ENCODE data around the gene FRMPD4.

FRMPD4 gene

DNA sequence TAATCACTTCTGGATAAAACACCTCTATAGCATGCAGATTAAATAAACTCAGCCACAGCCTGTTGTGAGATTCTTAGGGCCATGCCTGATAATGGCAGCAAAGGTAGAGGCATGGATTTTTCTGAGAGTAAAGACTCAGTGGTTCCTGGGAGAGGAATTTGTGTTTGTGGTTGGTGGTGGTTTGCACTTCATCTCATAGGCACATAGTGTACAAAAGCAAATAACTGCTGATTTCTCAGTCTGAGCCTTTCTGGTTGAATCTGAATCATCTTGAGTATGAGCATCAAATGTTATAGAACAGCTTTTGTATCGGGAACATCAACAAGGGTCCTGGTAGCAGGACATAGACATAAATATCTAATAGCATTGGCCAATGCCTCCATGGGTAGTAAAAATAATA, 274.3 kb downstream of the FRMPD4 start:
- H3K27me3 ChIP-seq (replicated peaks; ENCODE audit: insufficient read depth, low read length) = no peaks in the 10 kb centered on the region
- H3K9ac ChIP-seq (ENCODE audit: low read length) = no peak overlapping the region
- no peak overlapping the region for H2AFZ ChIP-seq (ENCODE audit: low read length)
- no peaks in the 10 kb centered on the region for H3K9me3 ChIP-seq (replicated peaks; ENCODE audit: insufficient read depth, low read length)
- no peaks in the 10 kb centered on the region for H4K20me1 ChIP-seq (ENCODE audit: insufficient read depth, low read length)
- H3K4me2 ChIP-seq (ENCODE audit: low read depth, low read length) = no peak overlapping the region
- H3K79me2 ChIP-seq (ENCODE audit: low read length) = no peaks in the 10 kb centered on the region
- H3F3A ChIP-seq (ENCODE audit: insufficient read depth, low read length) = no peaks in the 10 kb centered on the region
- DNase-seq = no peak
- H3K4me3 ChIP-seq (ENCODE audit: low read length) = no peak overlapping the region
- H3K9me2 ChIP-seq (replicated peaks; ENCODE audit: insufficient read depth, low read length) = no peaks in the 10 kb centered on the region
- no peak for TF ChIP-seq EZH2phosphoT487 (IDR thresholded peaks at IDR 0.05; ENCODE audit: low read length)
- TF ChIP-seq EZH2 (optimal IDR thresholded peaks at IDR 0.05; ENCODE audit: low read depth, low read length) = no peak
- TF ChIP-seq, protein P1, sequence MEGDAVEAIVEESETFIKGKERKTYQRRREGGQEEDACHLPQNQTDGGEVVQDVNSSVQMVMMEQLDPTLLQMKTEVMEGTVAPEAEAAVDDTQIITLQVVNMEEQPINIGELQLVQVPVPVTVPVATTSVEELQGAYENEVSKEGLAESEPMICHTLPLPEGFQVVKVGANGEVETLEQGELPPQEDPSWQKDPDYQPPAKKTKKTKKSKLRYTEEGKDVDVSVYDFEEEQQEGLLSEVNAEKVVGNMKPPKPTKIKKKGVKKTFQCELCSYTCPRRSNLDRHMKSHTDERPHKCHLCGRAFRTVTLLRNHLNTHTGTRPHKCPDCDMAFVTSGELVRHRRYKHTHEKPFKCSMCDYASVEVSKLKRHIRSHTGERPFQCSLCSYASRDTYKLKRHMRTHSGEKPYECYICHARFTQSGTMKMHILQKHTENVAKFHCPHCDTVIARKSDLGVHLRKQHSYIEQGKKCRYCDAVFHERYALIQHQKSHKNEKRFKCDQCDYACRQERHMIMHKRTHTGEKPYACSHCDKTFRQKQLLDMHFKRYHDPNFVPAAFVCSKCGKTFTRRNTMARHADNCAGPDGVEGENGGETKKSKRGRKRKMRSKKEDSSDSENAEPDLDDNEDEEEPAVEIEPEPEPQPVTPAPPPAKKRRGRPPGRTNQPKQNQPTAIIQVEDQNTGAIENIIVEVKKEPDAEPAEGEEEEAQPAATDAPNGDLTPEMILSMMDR (IDR thresholded peaks at IDR 0.05; ENCODE audit: low read length) = no peak
- H3K4me1 ChIP-seq (ENCODE audit: low read length) = no peaks in the 10 kb centered on the region
- H3K27ac ChIP-seq (ENCODE audit: low read length) = no peak overlapping the region
- H3K36me3 ChIP-seq (replicated peaks; ENCODE audit: insufficient read depth, low read length) = no peaks in the 10 kb centered on the region

DNA sequence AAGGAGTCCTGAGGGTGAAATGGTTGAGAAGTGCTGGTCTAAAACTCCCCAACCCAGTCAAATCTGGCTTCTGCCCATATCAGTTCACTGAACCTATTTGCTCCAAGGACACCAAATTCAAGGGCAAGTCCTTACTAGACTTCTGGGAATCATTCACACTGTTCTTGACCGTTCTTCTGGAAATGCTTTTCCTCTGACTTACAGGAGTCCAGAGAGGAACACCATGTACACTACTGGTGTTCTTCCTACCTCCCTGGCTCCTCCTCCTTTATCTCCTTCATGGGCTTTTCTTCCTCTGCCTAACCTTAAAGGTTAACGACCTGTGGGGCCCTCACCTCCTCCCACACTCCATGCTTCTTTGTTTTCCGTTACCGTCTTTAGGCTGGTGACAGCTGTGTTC, 281.3 kb downstream of the FRMPD4 start:
- Histone ChIP-seq H2AFZ (ENCODE audit: low read length) (no peak overlapping the region), H3K27me3 (replicated peaks; ENCODE audit: insufficient read depth, low read length) (no peaks in the 10 kb centered on the region), H3F3A (ENCODE audit: insufficient read depth, low read length) (no peaks in the 10 kb centered on the region), H4K20me1 (ENCODE audit: insufficient read depth, low read length) (no peaks in the 10 kb centered on the region), H3K4me2 (ENCODE audit: low read depth, low read length) (no peak overlapping the region), H3K9me2 (replicated peaks; ENCODE audit: insufficient read depth, low read length) (no peaks in the 10 kb centered on the region), H3K27ac (ENCODE audit: low read length) (no peak overlapping the region), H3K9ac (ENCODE audit: low read length) (no peak overlapping the region), H3K4me1 (ENCODE audit: low read length) (no peaks in the 10 kb centered on the region), H3K9me3 (replicated peaks; ENCODE audit: insufficient read depth, low read length) (no peaks in the 10 kb centered on the region), H3K79me2 (ENCODE audit: low read length) (no peaks in the 10 kb centered on the region), H3K36me3 (replicated peaks; ENCODE audit: insufficient read depth, low read length) (no peaks in the 10 kb centered on the region), H3K4me3 (ENCODE audit: low read length) (no peak overlapping the region)
- no peak for DNase-seq
- TF ChIP-seq, protein P1 (IDR thresholded peaks at IDR 0.05; ENCODE audit: low read length) = no peak
- no peak for TF ChIP-seq EZH2phosphoT487 (IDR thresholded peaks at IDR 0.05; ENCODE audit: low read length)
- no peak for TF ChIP-seq EZH2 (optimal IDR thresholded peaks at IDR 0.05; ENCODE audit: low read depth, low read length)

DNA sequence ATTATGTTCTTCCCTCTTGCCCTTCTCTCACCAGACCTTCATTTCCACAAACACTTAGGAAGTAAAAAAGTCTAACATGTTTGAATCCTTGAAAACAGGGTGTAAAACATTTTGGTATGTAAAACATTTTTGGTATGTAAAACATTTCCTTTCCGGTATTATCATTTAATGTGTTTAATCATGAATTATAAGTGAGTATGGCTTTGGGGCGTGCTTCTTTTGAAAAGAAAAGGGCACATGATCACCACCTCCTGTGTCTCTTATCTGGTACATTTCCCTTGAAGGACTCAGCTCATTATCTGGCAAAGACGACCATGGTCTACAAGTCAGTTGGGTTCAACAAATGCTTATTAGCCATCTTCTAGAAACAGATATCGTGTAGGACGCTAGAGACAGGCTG, 283.6 kb downstream of the FRMPD4 start:
- Histone ChIP-seq H3F3A (ENCODE audit: insufficient read depth, low read length) (no peaks in the 10 kb centered on the region), H4K20me1 (ENCODE audit: insufficient read depth, low read length) (no peaks in the 10 kb centered on the region), H3K4me1 (ENCODE audit: low read length) (no peaks in the 10 kb centered on the region), H3K27ac (ENCODE audit: low read length) (no peak overlapping the region), H2AFZ (ENCODE audit: low read length) (no peak overlapping the region), H3K36me3 (replicated peaks; ENCODE audit: insufficient read depth, low read length) (no peaks in the 10 kb centered on the region), H3K27me3 (replicated peaks; ENCODE audit: insufficient read depth, low read length) (no peaks in the 10 kb centered on the region), H3K4me2 (ENCODE audit: low read depth, low read length) (no peak overlapping the region), H3K9ac (ENCODE audit: low read length) (no peak overlapping the region), H3K9me3 (replicated peaks; ENCODE audit: insufficient read depth, low read length) (no peaks in the 10 kb centered on the region), H3K9me2 (replicated peaks; ENCODE audit: insufficient read depth, low read length) (no peaks in the 10 kb centered on the region), H3K79me2 (ENCODE audit: low read length) (no peaks in the 10 kb centered on the region), H3K4me3 (ENCODE audit: low read length) (no peak overlapping the region)
- DNase-seq = no peak
- TF ChIP-seq, protein P1 (IDR thresholded peaks at IDR 0.05; ENCODE audit: low read length) = no peak
- TF ChIP-seq EZH2 (optimal IDR thresholded peaks at IDR 0.05; ENCODE audit: low read depth, low read length) = no peak
- TF ChIP-seq EZH2phosphoT487 (IDR thresholded peaks at IDR 0.05; ENCODE audit: low read length) = no peak
